SK-N-MC (cell line): ENCODE results near the gene NKX6-2.

ENCODE experiments used
- EZH2 ChIP-seq: fragments of 200-600 bp; sonication (generic); IDR thresholded peaks from one replicate; pipeline ENCODE4 v1.6.1; 2017; ENCODE audit warnings: antibody characterized with exemption
- POLR2AphosphoS5 ChIP-seq: IDR thresholded peaks from 2 replicates; pipeline ENCODE4 v1.6.1; 2012; ENCODE audit warnings: mild to moderate bottlenecking, low read depth, low read length, borderline replicate concordance

DNA sequence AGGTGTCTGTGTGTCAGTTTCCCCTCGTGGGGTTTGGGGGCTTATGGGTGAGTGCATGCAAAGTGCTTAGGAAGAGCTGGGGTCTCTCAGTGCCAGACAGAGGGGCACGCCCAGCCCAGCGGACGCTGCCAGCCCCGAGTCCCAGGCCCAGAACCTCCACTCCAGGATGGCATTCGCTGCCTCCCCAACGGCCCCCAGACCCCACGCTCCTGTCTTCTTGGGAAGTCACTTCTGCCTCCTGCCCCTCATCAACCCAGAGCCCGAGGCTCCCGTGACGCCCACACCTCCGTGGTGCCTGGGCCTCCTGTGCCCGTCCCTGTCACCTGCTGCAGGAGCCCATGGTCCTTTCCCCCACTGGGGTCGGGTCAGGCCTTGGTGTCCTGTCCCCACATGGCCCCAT lies 35.0 kb downstream of the NKX6-2 start:
- TF ChIP-seq EZH2 (no peak), POLR2AphosphoS5 (no peak)
